ENCODE results near the gene ZNF501. TPM values are rescaled to one million over a fixed set of nuclear protein-coding genes. Genes with fewer than 3 reads are reported as not detected.

Gene ZNF501
- total RNA-seq, 1 donor: 7.2 TPM

- no peaks in the 10 kb centered on the region for H3K27me3 ChIP-seq (ENCODE audit: insufficient read depth, low read length)
Measured at GRCh38 chr3:44782891-44783290, 53.5 kb downstream of the ZNF501 start.

More at GRCh38 chr3:44782891-44783290, 53.5 kb downstream of the ZNF501 start:
- no peak for DNase-seq (ENCODE audit: insufficient read length, low spot score, missing footprints)
- TF ChIP-seq CTCF (IDR thresholded peaks at IDR 0.05; ENCODE audit: extremely low read depth, low read depth, low read length): no peak
- Histone ChIP-seq H3K36me3 (ENCODE audit: insufficient read depth, low read length) (peaks cover 8% of the 10 kb centered on the region), H3K27ac (ENCODE audit: low read depth, low read length) (no peak overlapping the region), H3K4me2 (ENCODE audit: insufficient read depth, low read length) (no peak overlapping the region), H3K9me3 (ENCODE audit: low read depth, low read length) (no peaks in the 10 kb centered on the region), H2AFZ (ENCODE audit: low read length) (no peak overlapping the region), H3K79me2 (ENCODE audit: insufficient read depth, low read length) (no peaks in the 10 kb centered on the region), H4K20me1 (ENCODE audit: insufficient read depth, low read length) (no peaks in the 10 kb centered on the region), H3K4me1 (ENCODE audit: insufficient read depth, low read length) (no peaks in the 10 kb centered on the region), H3K4me3 (ENCODE audit: insufficient read depth, low read length) (no peak overlapping the region)

Other genes starting within 250 kb of the ZNF501 start
- 6.5 and 9.8 TPM in 2 replicates for gene ZKSCAN7, start 174.4 kb upstream of the ZNF501 start, total RNA-seq
- gene ZNF660, start 144.7 kb upstream of the ZNF501 start, total RNA-seq: 5.0 and 5.8 TPM in 2 replicates
- 17.7 and 18.6 TPM in 2 replicates for gene ZNF197, start 104.6 kb upstream of the ZNF501 start, total RNA-seq
- gene ZNF35, start 80.9 kb upstream of the ZNF501 start, total RNA-seq: 14.7 and 16.3 TPM in 2 replicates
- gene ZNF502, start 17.0 kb upstream of the ZNF501 start, total RNA-seq: 4.0 and 4.7 TPM in 2 replicates
- 30.0 and 31.8 TPM in 2 replicates for gene KIAA1143, start 32.0 kb downstream of the ZNF501 start, total RNA-seq
- 1.5 and 1.8 TPM in 2 replicates for gene KIF15, start 32.2 kb downstream of the ZNF501 start, total RNA-seq
- gene TMEM42, start 132.3 kb downstream of the ZNF501 start, total RNA-seq: 15.6 and 18.1 TPM in 2 replicates
- not detected in 2 replicates for gene TGM4, start 145.0 kb downstream of the ZNF501 start, total RNA-seq
- 61.2 and 62.5 TPM in 2 replicates for gene ZDHHC3, start 246.5 kb downstream of the ZNF501 start, total RNA-seq
- 25.0 and 31.8 TPM in 2 replicates for gene EXOSC7, start 246.6 kb downstream of the ZNF501 start, total RNA-seq